ENCODE data around the gene ENTPD8. TPM values are rescaled to one million over a fixed set of nuclear protein-coding genes. Genes with fewer than 3 reads are reported as not detected.
A peak's percentile ranks its signal among the peaks of the same experiment; 100 is the strongest.

ENTPD8 gene
- total RNA-seq, 1 experiment from 2014 or later: not detected

GRCh38 chr9:137445275-137445807 is 4.2 kb upstream of the ENTPD8 start:
- ChIA-PET CTCF (interaction anchor here (0.5 to 5.4 kb wide), 14 partner anchors 8 to 195 kb away, joined by 3 to 36 read pairs (median 4); partner anchors contain the start of genes EHMT1, EXD3 and NOXA1), POLR2A (interaction anchor here (0.7 to 3.0 kb wide), 7 partner anchors 14 to 243 kb away, joined by 3 to 17 read pairs (median 4); partner anchors contain the start of genes EXD3, NOXA1, NSMF and PNPLA7)
- no peaks in the 10 kb centered on the region for H3K36me3 Mint-ChIP-seq (ENCODE audit: insufficient read depth, unreplicated experiment)
- intact Hi-C loops (cut with micrococcal nuclease): loop anchor here (1.0 to 10.0 kb wide), 4 partner anchors 21 to 158 kb away; no protein-coding TSS in a partner anchor
- H3K27ac Mint-ChIP-seq (ENCODE audit: low read depth, unreplicated experiment): peak overlapping the region; percentile 36
- DNase-seq (ENCODE audit: unreplicated experiment): peak; percentile 89
- peaks cover 11% of the 10 kb centered on the region for H3K4me1 Mint-ChIP-seq (ENCODE audit: insufficient read depth, unreplicated experiment)
- no peak overlapping the region for H3K4me3 Mint-ChIP-seq (ENCODE audit: unreplicated experiment)
- BruUV-seq (replicated peaks): no TSS peak
- peak; percentile 88 for TF ChIP-seq CTCF (IDR thresholded peaks at IDR 0.05; ENCODE audit: unreplicated experiment)
- H3K27me3 Mint-ChIP-seq (ENCODE audit: insufficient read depth, unreplicated experiment): no peaks in the 10 kb centered on the region
- H3K9me3 Mint-ChIP-seq (ENCODE audit: unreplicated experiment): no peaks in the 10 kb centered on the region

- intact Hi-C loops (cut with micrococcal nuclease): loop anchor here (2.0 to 10.0 kb wide), 2 partner anchors 81 to 149 kb away; no protein-coding TSS in a partner anchor
- ChIA-PET CTCF (interaction anchor here (0.7 to 5.4 kb wide), 8 partner anchors 15 to 237 kb away, joined by 3 to 36 read pairs (median 5); partner anchors contain the start of genes EXD3 and NOXA1), POLR2A (interaction anchor here (0.6 to 3.7 kb wide), 6 partner anchors 11 to 82 kb away, joined by 3 to 17 read pairs (median 5); partner anchors contain the start of genes EXD3, NOXA1 and NSMF)
- no peak overlapping the region for H3K27ac Mint-ChIP-seq (ENCODE audit: low read depth, unreplicated experiment)
- no peaks in the 10 kb centered on the region for H3K9me3 Mint-ChIP-seq (ENCODE audit: unreplicated experiment)
- BruUV-seq (replicated peaks): no TSS peak
- H3K4me1 Mint-ChIP-seq (ENCODE audit: insufficient read depth, unreplicated experiment): peaks cover 11% of the 10 kb centered on the region
- DNase-seq (ENCODE audit: unreplicated experiment): no peak
- no peaks in the 10 kb centered on the region for H3K27me3 Mint-ChIP-seq (ENCODE audit: insufficient read depth, unreplicated experiment)
- H3K4me3 Mint-ChIP-seq (ENCODE audit: unreplicated experiment): no peak overlapping the region
- no peak for TF ChIP-seq CTCF (IDR thresholded peaks at IDR 0.05; ENCODE audit: unreplicated experiment)
- H3K36me3 Mint-ChIP-seq (ENCODE audit: insufficient read depth, unreplicated experiment): no peaks in the 10 kb centered on the region
Measured at GRCh38 chr9:137444106-137444790, 3.1 kb upstream of the ENTPD8 start.

DNA sequence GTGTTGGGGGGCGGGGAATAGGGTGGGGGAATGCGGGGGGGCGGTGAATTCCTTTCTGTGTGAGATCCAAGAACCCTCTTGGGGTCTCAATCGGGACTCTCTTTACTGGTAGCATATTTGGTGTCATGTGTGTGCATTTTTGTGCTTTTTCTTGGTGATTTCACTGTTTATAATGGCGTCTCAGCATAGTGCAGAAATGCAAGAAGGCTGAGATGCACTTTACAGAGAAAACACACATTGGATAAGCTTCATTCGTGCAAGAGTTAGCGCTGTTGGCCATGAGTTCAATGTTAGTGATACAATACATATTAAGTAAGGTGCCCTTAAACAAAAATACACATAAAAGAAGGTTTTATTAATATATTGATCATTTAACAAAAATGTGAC is 771 bp upstream of the ENTPD8 start:
- POLR2A ChIA-PET: interaction anchor here (1.2 to 3.7 kb wide), 5 partner anchors 9 to 29 kb away, joined by 6 to 14 read pairs (median 8); partner anchors contain the start of genes EXD3, NOXA1 and NSMF
- DNase-seq (ENCODE audit: unreplicated experiment): no peak
- Mint-ChIP-seq H3K36me3 (ENCODE audit: insufficient read depth, unreplicated experiment) (no peaks in the 10 kb centered on the region), H3K4me3 (ENCODE audit: unreplicated experiment) (peak overlapping the region; percentile 52), H3K4me1 (ENCODE audit: insufficient read depth, unreplicated experiment) (peaks cover 11% of the 10 kb centered on the region), H3K27me3 (ENCODE audit: insufficient read depth, unreplicated experiment) (no peaks in the 10 kb centered on the region), H3K27ac (ENCODE audit: low read depth, unreplicated experiment) (no peak overlapping the region), H3K9me3 (ENCODE audit: unreplicated experiment) (no peaks in the 10 kb centered on the region)
- CTCF ChIA-PET: interaction anchor here (0.9 to 5.4 kb wide), 2 partner anchors 10 to 19 kb away, joined by 4 to 36 read pairs; partner anchors contain the start of genes EXD3 and NOXA1
- TF ChIP-seq CTCF (IDR thresholded peaks at IDR 0.05; ENCODE audit: unreplicated experiment): no peak
- intact Hi-C loops (cut with micrococcal nuclease): loop anchor here (10.0 kb wide), 1 partner anchor 83 kb away; no protein-coding TSS in a partner anchor
- BruUV-seq (replicated peaks): no TSS peak

DNA sequence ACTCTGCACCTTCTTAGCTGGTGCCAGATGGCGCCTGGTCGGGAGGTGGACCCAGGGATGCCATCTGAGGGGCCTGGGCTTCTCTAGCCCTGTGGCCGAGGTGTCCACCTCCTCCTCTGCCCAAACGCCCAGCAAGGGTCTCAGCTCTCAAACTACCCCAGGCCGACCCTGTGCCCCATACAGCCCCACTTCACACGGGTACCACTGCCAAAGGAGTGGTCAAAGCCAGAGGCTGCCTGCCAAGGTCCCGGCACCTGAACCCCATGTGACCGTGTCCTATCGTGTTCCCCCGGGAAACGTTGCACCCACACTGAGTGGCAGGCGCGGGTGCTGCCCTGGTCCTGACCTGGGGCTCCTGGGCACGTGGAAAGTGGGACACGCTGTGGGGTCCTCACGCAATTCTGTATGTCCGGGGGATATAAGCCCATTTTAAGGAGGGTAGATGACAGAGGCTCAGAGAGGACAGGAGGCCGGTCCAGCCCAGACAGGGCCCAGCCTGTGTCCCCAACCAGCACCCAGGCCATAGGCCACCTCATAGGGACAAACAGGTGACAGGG is 1.9 kb downstream of the ENTPD8 start:
- CTCF ChIA-PET: no interaction called here
- Mint-ChIP-seq H3K9me3 (ENCODE audit: unreplicated experiment) (no peaks in the 10 kb centered on the region), H3K27ac (ENCODE audit: low read depth, unreplicated experiment) (no peak overlapping the region), H3K4me1 (ENCODE audit: insufficient read depth, unreplicated experiment) (no peaks in the 10 kb centered on the region), H3K36me3 (ENCODE audit: insufficient read depth, unreplicated experiment) (peaks cover 8% of the 10 kb centered on the region), H3K27me3 (ENCODE audit: insufficient read depth, unreplicated experiment) (no peaks in the 10 kb centered on the region), H3K4me3 (ENCODE audit: unreplicated experiment) (peak overlapping the region; percentile 28)
- DNase-seq (ENCODE audit: unreplicated experiment): no peak
- intact Hi-C loops (cut with micrococcal nuclease): no loop called here
- BruUV-seq (replicated peaks): no TSS peak
- TF ChIP-seq CTCF (IDR thresholded peaks at IDR 0.05; ENCODE audit: unreplicated experiment): no peak
- POLR2A ChIA-PET: no interaction called here

All from MCF 10A (cell line).